A204.1 (cell line): ENCODE results near the gene EPN3.

ENCODE experiments used
- FAIRE-seq: peaks from 2 replicates; lab custom pipeline; 2012; peaks lifted over from hg19 to GRCh38; lab: Jason Lieb, UNC

Gene EPN3

DNA sequence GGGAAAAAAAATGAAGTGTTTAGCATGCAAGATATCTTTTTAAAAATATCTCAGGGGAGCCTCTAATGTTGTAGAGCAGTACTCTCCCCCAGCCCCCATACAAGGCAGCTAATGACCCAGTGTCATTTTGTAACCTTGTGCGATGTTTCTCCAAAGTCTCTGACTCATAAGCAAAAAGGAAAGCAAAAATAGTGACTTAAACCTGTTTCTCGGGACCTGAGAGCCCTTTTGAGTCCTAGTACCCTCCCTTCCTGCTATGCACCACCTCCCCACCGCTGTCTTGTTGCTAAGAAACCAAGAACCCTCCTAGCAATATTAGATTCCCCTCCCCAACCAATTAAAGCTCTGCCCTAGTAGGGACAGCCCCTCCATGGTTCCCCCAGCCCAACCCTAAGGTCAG is 21.5 kb upstream of the EPN3 start:
- FAIRE-seq: no peak

DNA sequence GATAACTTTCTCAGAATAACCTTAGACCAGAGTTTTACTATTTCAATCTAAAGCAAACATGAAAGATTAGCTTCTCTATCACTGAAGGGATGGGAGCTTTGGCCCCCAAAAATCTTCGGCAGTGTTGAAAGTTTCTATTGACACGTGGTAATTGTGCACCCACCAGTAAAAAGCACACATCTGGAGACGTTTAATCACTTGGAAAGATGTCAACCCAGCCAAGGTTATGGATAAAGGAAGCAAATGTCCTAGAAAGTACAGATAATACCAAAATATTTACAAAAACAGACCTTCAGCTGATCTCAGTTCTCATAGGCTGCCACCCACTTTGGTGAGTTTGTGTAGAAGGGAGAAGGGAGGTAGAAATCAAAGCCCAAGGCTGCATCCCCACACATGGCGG is 19.0 kb upstream of the EPN3 start:
- no peak for FAIRE-seq

DNA sequence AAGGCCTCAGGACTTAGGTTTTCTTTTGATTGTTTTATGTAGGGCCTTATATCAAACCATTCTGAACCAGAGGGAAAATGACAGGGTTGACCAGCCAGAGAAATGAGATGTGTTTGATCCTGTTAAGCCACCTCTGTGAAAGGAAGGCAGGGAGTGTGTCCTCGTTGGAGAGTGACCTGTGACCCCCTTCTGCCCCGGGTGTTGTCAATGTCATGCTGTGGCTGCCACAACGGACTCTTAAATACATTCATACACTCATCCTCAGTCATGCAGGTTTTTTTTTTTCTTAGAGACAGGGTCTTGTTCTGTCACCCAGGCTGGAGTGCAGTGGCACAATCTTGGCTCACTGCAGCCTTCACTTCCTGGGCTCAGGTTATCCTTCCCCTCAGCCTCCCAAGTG is 18.1 kb upstream of the EPN3 start:
- FAIRE-seq: no peak

DNA sequence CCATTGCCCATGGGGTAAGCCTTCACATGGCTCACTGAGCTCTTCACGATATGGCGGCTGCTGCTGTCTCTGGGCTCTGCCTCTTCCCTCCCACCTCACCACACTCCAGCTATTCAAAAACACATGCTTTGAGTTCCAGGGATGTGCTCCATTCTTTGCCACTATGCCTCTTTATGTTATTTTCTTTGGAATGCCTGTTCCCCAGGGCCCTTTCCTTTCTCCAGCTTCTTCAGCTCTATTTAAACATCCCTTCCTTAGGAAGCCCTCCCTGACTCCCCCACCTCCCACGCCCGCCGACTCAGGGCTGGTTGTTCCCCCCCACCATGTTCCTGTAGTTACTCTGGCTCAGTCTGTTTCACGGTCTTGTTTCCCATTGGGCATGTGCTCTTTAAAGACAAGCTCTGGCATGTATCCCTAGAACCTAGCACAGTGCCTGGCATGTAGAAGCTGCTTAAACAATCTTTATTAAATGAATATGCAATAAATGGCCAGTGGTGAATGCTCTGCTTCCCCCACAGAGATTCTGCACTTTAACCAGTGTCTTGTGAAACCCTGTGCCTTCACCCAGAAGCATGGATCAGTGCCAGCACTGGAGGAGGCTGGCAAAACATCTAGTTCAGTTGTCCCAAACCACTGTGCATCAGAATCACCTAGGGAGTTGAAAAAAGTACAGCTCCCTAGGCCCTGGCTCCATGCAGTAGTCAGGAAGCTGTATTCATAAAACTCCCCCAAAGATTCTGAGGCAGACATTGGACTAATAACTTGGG is 17.4 kb upstream of the EPN3 start:
- no peak for FAIRE-seq

DNA sequence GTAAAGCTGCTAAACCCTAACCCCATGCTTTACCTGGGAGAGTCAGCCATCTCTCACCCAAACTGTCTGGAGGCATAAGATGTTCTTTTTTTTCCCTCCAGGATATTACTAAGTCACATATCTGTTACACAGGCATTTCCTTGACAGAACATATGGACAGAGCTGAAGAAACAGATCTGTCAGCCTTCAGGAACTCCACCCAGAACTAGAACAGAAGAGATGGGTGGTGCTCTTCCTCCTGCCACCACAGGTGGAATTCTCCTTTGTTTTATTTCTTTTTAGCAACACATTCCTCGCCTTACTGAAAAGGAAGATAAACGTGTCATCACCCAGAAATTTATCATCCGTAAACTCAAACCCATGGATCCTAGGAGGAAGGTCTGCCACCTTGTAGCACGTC is 15.5 kb upstream of the EPN3 start:
- FAIRE-seq: no peak

DNA sequence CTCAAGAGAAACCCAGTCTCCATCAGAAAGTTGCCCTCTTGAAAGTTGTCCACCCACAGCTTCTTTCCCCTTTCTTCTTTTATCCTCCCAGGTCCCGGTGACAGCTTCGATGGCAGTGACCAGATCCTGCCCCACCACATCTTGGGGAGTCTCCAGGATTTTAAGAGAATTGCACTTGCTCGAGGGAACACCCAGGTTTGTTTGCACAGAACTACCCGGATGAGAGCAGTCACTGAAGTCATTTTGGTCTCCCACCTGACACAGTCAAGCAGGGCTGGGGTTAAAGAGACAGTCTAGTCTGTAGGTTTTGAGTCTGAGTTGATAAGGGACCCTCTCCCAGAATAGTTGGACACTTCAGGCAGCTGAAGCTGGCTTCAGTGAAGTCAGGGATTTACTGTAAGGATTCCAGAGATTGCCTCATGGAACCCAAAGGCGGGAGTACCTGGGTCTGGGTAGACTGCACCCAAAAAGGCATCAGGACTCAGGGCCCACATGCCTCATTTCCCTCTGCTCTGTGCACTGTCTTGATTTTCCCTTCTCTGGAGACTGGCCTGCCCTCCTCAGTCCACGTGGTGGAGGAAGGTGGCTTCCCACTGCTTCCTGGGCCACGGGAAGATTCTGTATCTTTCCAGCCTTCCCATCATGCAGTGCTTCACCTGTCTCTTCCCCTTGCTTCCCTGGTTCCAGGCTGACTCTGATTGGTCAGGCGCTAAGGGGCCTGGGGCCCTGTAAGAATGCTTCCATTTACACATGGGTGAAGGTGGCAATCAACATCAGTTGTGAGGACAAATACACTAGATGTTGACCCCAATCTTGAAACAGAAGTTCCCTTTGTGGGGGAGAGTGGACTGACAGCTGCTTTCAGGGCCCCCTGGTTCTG is 14.8 kb upstream of the EPN3 start:
- no peak for FAIRE-seq

DNA sequence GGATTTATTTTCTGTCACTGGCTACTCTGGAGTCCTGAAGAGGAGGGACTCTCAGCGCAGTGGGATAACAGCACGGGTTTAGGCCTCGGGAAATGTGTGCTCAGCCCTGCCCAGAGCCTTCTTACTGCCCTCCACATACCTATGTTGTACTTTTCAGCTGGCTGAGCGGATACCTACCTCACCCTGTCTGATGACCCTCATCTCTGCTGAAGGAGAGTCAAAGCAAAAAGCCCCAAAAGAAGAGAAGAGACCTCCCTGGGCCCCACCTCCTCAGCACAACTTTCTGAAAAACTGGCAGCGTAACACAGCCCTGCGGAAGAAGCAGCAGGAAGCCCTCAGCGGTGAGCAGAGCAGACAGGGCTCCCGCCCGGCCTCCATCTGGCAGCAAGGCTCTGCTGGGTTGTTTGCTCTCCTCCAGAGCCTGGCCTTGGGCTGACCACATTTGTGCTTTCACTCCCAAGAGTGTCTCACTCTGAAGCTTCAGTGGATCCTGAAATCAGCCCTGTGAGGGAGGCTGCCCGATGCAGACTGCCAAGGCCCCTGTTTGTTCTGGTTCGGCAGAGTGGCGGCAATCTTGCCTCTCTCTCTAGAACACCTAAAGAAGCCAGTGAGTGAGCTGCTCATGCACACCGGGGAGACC is 14.0 kb upstream of the EPN3 start:
- FAIRE-seq: no peak

DNA sequence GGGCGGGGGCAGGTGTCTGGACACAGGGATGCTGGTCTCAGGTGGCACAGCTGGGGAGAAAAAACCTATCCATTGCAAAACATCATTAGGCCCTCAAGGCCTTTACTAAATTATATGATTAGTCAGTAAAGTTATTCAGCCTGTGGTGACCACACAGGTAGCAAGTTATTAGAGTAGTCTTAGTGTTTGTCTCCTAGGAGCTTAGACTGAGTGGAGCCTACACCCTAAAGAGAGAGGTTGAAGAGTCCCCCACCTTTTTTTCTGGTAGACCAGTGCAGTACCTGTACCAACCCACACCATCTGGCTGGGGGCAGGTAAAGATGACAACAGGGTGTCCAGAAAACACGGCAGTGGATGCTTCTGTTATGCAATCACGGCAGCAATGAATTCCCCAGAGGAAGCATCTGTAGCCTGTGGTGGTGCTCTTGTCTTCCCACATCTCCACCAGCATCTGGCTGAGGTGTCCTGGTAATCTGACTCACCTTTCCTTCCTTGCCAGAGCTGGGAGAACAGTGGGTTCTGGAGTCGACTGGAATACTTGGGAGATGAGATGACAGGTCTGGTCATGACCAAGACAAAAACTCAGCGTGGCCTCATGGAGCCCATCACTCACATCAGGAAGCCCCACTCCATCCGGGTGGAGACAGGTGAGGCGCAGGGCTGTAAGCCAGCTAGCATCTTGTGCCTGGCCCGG is 13.2 kb upstream of the EPN3 start:
- FAIRE-seq: no peak

DNA sequence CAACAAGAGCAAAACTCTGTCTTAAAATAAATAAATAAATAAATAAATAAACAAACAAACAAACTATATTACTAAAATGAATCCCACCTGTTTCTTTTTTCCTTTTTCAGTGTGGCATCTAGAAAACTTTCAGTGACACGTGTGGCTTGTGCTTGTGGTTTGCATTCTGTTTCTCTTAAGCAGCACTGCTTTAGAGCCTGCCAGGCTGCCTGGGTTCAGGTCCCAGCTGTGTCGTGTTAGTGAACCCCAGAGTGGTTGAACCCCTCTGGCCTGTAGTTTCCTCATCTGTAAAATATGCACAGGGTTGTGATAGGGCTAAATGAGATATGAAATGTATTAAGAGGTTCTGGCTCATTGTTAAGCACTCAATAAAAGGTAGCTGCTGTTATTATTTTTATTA is 12.1 kb upstream of the EPN3 start:
- FAIRE-seq: no peak

DNA sequence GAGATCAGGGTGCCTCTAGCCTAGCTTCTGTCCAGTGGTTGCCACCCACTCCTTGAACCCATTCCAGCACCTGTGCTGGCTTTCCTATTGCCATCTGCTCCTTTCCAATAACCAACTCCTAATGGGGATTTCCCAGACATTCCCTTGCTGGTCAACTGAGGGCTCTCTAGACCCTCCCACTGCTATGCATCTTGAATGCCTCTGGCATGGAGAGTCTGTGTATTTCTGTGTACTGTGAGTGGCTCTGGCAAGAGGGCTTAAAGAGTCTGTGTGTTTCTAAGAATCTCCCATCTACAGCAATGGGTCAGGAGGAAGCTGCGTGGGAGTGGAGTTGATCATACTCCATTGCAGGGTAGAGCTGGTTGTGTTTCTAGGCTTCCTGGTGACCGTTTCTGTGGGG is 11.0 kb upstream of the EPN3 start:
- no peak for FAIRE-seq

DNA sequence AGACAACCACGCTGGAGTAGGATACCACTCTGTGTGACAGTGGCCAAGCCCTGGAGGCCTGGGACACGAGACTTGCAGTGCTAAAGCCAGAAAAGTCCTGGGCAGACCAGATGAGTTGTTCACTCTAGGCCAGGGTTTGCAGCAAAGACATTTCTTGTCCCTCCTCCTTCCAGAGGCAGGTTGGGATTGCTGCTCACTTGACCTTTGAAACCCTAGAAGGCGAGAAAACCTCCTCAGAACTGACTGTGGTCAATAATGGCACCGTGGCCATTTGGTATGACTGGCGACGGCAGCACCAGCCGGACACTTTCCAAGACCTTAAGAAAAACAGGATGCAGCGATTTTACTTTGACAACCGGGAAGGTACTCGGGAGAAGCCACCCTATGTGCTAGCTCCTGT is 9.8 kb upstream of the EPN3 start:
- FAIRE-seq: no peak

DNA sequence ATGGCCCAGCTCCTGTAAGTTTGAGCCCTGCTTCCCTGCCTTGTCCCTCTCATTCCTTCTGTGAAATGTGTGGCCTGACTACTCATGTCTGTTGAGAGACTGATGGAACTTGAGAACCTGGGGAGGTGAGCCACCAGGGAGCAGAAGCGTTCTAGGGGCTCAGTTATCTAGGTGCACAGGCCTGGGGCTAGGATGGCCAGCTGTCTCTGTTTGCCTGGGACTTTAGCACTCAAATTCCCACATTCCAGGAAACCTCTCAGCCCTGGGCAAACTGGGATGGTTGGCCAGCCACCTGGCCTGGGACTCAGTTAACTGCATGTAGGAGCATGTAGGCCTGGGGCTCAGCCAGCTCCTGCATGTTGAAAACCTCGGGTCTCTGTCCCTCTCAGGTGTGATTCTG is 9.3 kb upstream of the EPN3 start:
- FAIRE-seq: no peak

DNA sequence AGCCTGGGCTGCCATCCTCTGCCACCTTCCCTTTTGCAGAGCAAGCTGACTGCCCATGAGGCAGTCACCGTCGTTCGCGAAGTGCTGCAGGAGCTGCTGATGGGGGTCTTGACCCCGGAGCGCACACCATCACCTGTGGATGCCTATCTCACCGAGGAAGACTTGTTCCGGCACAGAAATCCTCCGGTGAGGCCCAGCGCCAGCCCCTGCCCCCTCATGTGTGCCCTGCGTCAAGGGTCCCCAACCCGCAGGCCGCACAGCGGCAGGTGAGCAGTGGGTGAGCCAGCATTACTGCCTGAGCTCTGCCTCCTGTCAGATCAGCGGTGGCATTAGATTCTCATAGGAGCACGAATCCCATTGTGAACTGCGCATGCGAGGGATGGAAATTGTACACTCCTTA is 7.7 kb upstream of the EPN3 start:
- FAIRE-seq: no peak

DNA sequence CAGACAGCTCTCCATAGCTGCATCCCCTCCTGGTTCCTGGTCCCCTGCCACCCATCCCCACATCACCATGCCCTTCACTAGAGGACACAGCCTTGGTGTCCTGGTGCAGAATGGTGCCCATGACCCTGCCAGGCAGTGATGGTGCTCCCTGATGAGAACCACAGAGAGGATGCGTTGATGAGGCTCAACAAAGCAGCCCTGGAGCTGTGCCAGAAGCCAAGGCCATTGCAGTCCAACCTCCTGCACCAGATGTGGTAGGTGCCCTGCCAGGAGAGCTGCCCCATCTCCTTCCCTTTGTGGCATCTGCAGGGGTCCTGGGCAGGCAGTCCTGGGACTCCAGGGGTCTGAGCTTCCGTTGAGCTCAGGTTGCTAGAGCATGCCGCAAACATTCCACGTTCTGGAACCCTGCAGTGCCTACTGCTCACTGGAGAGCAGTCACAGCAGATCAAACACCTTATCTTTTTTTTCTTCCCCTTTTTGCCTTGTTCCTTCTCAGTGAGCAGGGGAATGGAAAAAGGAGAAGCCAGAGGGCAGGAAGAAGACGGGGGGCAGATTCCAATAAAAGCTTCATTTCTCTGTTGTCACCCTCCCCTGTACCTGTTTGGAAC is 5.3 kb upstream of the EPN3 start:
- no peak for FAIRE-seq

DNA sequence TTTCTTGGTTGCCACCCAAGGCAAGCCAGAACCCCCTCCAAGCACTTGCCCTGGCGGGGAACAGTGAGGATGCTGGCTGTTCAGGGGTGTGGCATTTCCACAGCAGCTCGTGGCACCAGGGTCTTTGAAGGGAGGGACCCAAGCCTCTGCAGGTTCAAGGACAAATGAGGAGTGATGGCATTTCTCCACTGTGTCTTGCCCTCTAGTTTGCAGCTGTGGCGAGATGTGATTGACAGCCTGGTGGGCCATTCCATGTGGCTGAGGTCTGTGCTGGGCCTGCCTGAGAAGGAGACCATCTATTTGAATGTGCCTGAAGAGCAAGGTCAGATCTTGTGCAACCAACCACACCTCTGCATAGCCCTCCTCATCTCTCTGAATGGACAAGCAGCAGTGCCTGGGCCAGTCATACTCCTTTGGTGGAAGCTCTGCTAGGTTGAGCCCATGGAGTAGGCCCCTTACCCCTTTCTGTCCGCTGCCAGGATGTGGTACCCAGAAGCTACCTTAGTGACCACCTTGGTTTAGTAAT is 4.5 kb upstream of the EPN3 start:
- FAIRE-seq: no peak

DNA sequence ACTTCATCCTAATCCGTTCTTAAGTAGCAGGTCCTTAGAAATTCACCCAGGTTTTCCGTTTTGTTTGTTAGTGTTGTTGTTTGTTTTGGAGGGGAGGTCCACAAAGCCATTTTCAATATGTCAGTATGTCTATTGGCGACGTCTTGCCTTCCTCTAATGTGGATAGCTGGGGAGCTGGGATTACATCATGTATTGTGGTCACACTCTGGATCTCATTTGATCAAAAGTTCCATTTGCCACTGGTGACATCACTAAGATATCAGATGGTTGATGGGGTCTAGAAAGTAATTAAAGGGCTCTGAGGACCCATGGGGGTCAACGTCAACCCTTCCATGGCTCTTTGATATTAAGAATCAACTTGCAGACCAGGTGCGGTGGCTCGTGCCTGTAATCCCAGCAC is 2.7 kb upstream of the EPN3 start:
- FAIRE-seq: no peak

DNA sequence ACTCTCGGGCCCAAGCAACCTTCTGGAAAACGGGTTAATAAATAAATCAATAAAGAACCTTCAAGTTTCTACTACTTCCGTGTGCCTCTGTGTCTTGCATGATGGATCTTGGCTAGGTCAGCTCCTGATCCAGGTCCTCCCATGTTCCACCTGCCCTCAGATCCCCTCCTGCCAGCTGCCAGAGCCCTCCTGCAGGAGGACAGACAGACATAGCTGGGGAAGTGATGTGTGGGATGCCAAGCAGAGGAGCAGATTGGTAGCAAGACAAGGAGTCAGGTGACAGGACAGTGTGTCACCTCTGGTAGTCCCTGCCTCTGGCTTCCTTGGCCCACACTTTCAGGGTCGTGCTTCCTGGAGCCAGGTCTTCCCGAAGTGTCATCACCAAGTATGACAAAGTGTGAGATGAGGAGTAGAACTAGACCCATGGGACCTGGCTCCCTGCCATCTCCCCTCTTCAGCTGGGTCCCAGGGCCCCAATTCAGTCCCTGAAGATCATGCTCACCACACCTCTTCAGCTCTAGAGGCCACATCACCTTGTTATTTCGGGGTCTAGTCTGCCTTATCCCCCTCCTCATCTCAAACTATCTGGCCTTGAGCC is 1.0 kb upstream of the EPN3 start:
- no peak for FAIRE-seq

DNA sequence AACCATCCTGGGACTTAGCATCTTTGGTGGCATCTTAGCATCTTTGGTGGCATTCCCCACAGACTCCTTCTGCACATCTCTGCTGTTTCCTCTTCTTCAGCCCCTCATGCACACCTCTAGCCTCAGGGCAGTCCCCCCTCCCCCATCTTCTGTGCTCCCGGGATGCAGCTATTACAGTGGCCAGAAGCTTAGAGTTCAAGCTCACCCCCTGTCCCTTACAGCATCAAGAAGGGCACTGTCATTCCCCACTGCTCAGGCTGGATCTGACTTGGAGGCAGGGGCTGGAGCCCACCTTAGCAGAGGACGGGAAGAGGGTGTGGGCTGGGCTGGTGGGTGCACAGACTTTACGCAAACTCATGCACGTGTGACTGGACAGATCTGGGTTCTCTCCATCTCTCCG is 650 bp downstream of the EPN3 start:
- no peak for FAIRE-seq

DNA sequence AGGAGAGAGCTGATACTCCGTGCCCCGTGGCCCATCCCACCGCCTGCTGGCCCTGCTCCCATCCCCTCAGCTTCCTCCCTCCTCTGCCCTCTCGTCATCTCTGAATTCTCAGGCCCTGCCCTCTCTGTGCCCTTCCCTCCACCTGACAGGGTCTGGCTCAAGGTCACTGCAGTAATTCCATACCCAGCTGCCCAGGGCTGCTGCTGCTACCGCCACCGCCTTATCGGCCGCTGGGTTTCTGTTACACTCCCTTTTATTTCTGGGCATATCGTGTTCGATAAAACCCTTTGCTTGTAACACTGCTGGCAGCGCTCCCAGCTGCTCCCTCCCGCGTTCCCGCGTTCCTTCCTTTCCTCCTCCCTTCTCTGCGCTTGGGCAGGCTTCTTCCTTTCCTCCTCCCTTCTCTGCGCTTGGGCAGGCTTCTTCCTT is 1.2 kb downstream of the EPN3 start:
- no peak for FAIRE-seq

DNA sequence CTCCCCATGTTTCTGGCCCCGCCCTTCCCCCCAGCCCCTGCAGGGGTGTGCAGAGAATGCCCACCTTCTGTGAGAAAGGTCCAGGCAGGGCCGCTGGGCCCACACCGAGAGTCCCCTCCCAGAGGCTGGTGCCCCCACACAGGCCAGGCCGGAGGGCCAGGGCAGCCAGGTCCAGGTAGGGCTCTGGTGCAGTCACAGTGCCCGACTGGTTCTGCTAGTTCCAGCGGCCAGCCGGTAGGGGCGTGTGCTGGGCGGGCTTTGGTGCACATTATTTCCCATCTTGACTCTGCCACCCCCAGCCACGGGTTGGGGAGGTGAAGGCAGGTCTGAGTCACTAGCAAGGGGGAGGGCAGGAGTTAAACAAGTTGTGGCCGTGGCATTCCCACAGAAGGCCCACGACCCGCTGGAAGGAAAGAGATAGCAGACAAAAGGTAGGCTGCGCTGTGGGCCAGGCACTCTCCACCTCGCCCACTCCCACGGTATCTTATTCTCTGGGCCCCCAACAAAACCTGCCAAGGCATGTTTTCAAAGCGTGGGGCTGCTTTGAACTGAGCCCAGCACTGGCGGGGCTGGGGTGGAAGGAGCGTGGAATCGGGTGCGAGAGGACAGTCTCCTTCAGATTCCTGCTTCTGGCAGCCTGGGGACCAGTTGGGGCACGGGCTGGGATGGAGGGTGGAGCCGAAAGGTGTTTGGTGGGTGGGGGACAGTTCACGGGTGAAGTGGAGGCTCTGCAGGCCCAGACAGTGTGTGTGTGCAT is 1.9 kb downstream of the EPN3 start:
- no peak for FAIRE-seq

DNA sequence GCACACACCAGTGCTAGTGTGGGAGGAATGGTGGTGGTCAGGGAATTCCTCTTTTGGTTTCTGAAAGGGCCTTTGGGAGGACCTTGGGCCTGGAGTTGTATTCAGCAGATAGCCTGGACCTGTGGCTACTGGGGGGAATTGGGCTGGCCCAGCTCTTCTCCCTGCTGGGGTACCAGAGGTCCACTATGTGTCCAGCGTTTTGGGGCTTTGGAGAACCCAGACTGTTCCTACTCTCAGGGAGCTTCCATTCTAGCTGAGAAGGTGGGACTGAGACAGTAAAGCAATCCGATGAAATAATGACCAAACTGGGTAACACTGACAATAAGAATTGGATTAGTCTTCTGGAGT is 2.4 kb downstream of the EPN3 start:
- FAIRE-seq: no peak
